IPS-11a (cell line): ENCODE results near the gene RAPGEF2.
"Not testable (repeated sequence)": the region's sequence is repeated elsewhere in the genome, so short reads cannot be mapped to it uniquely, and the experiment has no call there.

Experiments used
- H3K4me3 ChIP-seq: one replicate; pipeline ENCODE4 v1.5.1; 2013; ENCODE audit warnings: low read depth, low read length, control low read depth

RAPGEF2 gene

DNA sequence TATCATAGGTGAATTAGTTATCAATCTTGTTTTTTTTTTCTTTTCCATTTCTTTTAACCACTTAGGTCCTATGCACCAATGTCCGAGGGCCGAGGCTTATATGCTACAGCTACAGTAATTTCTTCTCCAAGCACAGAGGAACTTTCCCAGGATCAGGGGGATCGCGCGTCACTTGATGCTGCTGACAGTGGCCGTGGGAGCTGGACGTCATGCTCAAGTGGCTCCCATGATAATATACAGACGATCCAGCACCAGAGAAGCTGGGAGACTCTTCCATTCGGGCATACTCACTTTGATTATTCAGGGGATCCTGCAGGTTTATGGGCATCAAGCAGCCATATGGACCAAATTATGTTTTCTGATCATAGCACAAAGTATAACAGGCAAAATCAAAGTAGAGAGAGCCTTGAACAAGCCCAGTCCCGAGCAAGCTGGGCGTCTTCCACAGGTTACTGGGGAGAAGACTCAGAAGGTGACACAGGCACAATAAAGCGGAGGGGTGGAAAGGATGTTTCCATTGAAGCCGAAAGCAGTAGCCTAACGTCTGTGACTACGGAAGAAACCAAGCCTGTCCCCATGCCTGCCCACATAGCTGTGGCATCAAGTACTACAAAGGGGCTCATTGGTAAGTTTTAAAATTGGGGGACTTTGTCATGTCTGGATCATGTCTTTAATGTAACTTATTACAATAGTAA lies 250.7 kb downstream of the RAPGEF2 start:
- no peak overlapping the region for H3K4me3 ChIP-seq

GRCh38 chr4:159355466-159355865 lies 252.6 kb downstream of the RAPGEF2 start:
- H3K4me3 ChIP-seq, result no peak overlapping the region

GRCh38 chr4:159357350-159357749 lies 254.5 kb downstream of the RAPGEF2 start:
- no peak overlapping the region for H3K4me3 ChIP-seq

- no peak overlapping the region for H3K4me3 ChIP-seq
These were observed 255.3 kb downstream of the RAPGEF2 start for GRCh38 chr4:159358226-159358625.

DNA sequence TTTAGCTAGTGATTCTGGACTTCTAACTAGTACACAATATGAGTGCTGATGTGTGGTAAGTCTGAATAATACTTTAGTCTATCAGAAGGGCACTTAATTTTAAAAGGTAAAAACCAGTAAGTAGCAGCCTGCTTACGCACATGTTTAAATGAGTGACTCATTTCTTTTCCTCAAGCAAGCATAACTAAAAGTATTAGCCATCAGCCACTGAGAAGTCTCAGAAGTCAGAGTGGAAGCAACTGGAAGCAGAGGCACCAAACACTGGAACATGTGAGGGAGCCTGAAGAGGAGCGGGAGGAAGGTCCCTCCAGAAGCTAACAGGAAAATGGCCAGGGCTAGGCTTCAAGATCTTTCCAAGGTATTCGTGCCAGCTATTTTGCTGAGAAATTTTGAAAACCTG lies 257.7 kb downstream of the RAPGEF2 start:
- no peak overlapping the region for H3K4me3 ChIP-seq

GRCh38 chr4:159363361-159363760 lies 260.5 kb downstream of the RAPGEF2 start:
- H3K4me3 ChIP-seq, result no peak overlapping the region

DNA sequence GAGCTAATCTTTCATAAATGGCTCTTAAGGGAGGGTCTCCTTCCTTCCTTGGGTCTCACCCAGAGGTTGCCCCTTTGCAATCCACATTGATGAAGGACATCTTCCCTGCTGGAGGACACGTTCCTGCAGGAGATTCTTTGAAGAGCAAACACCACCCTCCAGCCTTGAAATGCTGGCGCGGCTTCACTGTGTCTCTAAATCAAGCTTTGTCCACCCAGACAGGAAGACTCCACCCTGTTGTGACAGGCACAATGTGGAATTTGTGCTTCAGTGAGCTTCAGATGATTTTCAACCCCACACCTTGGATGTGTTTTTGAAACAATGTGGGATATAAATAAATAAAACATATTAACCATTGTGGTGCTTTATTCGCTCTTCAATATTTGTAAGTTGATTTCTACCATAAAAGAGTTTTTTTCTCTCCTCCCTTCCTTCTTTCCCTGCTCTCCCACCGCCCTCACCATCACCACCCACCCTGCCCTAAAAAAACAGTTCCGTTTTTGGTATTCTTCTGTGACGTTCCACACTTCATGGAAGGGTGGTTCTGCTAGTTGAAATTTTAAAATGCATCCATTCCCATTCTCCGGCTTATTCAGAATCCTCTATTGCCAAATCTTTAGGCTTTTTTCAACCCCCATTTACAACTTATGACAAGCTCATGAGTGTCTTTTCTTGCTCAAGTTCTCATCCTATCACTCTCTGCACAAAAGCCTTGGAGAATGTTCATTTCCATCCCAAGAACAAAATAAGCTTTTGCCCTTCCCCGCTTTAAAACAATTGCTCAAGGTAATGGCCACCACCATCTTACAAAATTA lies 264.3 kb downstream of the RAPGEF2 start:
- H3K4me3 ChIP-seq, result no peak overlapping the region

DNA sequence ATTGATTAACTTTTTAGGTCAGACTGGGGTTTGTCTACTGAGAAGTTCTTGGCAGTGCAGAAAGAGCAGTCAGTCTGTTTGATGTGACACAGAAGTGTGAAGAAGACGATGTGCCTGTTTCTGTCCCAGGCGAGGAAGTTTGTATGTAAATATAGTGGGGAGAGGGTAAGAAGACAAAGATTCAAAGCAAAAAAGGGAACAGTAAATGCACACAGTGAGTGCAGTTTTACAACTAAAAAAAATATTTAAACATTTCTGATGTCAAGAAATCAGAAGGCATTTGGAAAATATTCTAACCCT lies 264.9 kb downstream of the RAPGEF2 start:
- H3K4me3 ChIP-seq, result no peak overlapping the region

GRCh38 chr4:159368320-159368719 lies 265.4 kb downstream of the RAPGEF2 start:
- H3K4me3 ChIP-seq, result no peak overlapping the region

DNA sequence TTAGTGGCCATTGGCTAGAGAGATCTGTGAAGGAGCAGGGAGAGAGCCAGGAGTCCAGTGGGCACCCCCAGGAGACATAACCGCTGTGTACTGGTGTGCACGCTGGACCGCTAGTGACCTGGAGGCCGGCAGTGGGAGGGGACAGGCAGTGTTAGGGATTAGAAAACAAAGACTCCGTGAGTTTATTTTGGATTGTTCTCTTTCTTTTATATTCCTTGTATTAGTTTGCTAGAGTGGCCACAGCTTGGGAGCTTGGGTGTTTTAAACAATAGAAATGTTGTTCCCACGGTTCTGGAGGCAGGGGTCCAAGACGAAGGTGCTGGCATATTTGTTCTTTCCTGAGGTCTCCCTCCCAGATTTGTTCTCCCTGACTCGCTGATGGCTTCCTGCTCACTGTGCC lies 266.4 kb downstream of the RAPGEF2 start:
- no peak overlapping the region for H3K4me3 ChIP-seq

DNA sequence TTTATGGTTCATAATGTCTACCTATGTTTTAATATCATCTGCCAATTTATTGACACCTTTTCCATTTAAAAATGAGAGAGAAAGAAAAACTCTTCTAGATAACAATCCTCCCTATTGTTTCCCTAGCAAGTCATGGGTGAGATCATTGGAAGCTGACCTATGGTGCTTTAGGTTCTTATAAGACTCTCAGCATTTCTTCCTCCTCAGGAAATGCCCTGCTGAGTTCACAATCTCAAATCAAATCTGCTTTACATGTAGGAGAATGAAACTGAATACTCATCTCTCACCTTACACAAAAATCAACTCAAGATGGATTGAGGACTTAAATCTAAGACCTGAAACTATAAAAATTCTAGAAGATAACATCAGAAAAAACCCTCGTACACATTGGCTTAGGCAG lies 267.4 kb downstream of the RAPGEF2 start:
- no peak overlapping the region for H3K4me3 ChIP-seq

DNA sequence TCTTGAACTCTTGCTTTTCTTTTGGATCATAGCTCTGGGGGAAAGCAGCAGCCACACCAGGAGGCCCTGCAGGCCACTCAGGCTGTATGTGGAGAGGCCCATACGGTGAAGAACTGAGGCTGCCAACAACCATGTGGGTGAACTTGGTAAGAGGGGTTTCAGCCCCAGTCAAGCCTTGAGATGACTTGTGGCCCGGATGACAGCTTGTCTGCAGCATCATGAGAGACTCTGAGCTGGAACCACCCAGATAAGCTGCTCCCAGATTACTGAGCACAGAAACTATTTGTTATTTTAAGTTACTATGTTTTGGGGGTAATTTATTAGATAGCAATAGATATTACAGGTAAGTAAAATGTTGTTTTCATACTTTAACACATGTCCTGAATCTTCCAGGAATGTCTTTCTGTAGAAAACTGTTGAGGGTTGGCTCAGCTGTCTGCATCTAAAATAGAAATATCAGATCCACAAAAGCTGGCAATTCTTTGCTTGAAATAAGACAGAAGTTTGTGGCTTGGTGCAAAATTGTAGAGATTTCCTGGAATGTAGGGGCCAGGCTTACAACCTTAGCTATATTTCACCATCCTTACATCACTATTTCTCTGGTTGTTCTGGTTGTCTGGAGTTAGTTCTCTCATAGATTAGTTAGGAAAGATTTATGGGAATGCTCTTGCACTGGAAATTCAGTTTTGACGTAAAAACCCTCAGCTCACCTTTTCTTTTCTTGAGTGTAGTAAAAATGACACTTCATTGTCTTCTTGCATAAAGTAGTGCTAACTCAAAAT lies 272.1 kb downstream of the RAPGEF2 start:
- H3K4me3 ChIP-seq, result no peak overlapping the region

DNA sequence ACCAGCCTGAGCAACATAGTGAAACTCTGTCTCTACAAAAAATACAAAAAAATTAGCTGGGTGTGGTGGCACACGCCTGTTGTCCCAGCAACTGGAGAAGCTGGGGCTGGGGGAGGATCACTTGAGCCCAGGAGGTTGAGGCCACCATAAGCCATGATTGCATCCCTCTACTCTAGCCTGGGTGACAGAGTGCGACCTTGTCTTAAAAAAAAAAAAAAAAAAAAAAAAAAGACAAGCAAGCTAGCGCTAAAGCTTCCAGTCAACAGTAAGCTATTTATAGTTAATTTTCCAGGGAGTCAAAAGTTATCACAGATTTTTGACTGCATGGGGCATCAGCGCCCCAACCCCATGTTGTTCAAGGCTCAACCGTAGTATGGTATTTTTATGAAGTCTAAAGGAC lies 273.4 kb downstream of the RAPGEF2 start:
- H3K4me3 ChIP-seq, result no peak overlapping the region

GRCh38 chr4:159378056-159378616 lies 275.3 kb downstream of the RAPGEF2 start:
- no peak overlapping the region for H3K4me3 ChIP-seq

GRCh38 chr4:159379064-159379463 lies 276.2 kb downstream of the RAPGEF2 start:
- not testable (repeated sequence) for H3K4me3 ChIP-seq

GRCh38 chr4:159379836-159380235 lies 277.0 kb downstream of the RAPGEF2 start:
- H3K4me3 ChIP-seq, result no peak overlapping the region

DNA sequence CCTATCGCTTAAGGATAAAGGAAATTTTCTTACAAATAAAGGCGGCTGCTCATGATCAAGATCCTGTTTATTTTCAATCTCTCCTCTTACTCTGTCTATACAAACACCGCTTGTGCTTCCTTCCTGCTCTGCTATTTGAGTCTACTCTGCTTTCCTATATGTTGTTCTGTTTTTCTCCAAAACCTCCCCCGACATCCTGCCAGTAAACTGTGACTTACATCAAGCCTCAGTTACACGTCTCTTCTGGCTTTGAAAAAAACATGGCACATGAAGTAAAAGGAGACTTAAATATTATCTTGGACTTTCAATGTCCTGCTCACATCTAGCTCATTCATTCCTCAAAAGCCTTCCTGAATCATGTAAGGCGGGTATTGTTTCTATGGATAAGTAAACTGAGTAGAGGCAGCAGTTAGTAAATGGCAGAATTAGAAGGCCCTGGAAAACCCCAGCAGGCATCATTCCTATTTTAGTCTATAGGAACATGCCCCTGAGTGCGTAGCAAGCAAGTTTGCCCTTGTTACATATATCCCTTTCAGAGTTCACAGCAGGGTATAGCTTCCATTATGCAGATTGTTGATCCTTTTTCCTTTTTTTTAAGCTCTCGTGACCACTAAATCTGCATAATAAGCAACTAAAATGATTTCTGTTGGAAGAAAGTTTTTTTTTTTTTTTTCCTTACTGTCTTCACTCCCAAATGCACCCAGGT lies 280.1 kb downstream of the RAPGEF2 start:
- no peak overlapping the region for H3K4me3 ChIP-seq

DNA sequence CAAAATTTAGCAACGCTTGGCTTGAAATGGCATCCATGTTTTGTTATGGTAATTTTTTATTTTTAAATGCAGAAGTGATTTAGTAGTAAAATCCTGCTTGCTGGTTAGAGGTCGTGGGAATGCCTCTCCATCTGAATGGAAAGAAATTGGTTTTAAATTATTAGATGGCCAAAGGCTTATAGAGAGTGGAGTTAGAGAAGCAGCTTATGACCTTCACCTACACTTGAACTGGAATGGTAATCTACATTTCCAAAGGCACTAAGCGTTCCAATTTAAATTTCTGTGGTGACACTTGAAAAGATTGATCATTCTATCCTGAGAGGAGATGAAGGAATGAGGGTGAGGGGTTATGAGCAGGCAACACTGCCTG lies 280.7 kb downstream of the RAPGEF2 start:
- H3K4me3 ChIP-seq, result no peak overlapping the region

DNA sequence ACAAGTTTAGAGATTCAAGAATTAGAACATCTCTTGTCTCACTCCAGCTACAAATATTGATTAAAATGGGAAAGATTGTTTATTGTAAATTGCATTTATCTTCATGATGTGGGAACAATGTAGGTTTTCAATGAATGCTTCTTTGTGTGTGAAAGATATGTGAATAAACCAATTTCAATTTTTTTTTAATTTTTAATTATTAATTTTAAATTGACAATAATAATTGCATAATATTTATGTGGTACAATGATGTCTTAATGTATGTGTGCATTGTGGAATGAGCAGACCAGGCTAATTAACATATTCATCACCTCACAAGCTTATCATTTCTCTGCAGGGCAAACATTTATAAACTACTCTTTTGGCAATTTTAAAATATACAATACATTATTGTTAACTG lies 281.1 kb downstream of the RAPGEF2 start:
- H3K4me3 ChIP-seq, result no peak overlapping the region

DNA sequence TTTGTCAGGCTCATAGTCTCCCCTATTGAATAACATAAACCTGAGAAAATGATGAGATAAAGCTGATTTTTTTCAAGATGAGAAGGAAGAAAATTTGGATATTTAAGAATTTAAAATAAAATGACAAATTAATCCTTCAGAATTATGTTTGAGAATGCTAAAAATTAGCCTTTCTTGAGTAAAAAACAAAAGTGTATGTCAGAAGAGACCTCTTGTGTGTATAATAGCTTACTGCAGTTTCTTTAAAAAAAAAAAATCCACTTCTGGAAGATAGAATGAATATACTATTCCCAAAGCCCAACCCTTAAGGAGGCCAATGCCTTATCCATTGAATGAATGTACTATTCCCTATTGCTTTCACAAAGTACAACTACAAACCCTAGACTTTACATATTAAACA lies 281.8 kb downstream of the RAPGEF2 start:
- no peak overlapping the region for H3K4me3 ChIP-seq

DNA sequence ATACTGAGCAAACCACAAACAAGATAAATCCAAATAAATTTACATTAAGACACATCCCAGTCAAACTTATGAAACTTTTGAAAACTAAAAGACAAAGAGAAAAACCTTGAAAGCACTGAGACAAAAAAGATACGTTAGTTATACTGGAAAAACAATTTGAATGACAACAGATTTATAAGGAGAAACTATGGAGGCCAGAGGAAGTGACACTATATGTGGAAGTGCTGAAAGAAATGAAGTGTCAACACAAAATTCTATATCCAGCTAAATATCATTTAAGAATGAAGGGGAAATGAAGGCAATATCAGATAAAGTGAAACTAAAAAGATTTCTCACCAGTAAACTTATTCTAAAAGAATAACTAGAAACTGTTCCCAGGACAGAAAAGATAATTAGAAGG lies 283.7 kb downstream of the RAPGEF2 start:
- no peak overlapping the region for H3K4me3 ChIP-seq
